ENCODE measurements around the gene PDE4D.
"Not testable (repeated sequence)": the region's sequence is repeated elsewhere in the genome, so short reads cannot be mapped to it uniquely, and the experiment has no call there.

Gene PDE4D

DNA sequence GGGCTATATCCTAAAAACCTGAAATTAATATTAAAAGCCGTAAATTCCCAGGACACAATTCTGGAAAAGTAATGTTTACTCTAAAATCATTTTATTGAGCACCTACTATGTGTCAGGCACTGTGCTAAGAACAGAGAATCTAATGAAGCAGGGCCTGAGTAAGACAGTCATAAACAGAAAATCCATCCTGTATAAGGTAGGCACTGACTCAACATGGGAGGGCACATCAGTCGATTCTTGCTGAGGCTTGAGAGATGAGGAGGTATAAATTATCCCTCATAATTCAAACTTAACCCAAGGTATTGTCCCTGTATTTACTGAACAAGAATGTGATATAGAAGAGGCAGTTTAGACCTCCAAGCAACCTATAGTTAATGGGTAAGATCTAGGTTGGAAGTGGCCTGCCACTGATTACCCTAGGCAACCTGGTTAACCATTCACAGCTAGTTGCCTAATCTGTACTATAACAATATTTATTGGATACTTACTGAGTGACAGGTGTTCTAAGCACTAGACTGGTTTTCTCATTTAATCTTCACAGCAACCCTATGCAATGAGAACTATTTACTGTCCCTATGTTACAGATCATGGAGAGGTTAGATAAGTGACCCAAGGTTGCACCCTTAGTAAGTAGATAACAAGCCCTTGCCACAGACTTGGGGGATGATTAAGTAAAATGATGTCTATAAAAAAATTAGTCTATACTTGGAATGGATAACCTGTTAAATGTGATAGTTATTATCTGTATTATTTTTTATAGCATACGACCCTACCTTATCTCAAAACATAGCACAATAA lies 317.7 kb downstream of the PDE4D start:
- no peak for DNase-seq

DNA sequence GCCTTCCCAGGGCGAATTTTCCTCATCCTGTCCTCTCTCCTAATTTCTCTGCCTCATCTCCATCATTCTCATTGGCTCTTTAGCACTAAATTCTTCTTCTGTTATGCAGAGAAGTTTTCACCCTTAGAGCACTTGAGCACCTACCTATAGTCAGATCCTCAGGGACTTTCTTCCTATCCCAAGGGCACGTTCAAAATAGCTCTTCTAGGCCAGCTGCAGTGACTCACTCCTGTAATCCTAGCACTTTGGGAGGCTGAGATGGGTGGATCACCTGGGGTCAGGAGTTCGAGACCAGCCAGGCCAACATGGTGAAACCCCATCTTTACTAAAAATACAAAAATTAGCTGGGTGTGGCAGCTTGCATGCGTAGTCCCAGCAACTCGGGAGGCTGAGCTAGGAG lies 320.0 kb downstream of the PDE4D start:
- DNase-seq, result not testable (repeated sequence)

DNA sequence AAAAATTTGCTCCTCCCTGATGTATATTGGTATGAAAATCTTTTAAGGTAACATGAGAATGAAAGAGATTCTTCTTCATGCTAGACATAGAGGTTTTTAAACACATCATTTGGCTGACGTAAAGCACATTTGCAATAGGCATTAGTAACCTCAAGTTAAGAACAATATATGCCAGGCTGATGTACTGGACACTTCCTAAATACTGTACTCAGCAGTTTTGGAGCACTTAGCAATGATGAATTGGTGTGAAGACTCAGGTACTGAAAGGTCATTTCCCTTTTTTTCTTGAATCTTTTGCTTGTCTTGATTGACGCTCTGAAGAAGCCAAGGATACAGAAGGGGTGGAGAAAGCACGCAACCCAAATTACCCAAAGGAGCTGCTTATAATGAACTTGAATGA lies 322.5 kb downstream of the PDE4D start:
- no peak for DNase-seq

DNA sequence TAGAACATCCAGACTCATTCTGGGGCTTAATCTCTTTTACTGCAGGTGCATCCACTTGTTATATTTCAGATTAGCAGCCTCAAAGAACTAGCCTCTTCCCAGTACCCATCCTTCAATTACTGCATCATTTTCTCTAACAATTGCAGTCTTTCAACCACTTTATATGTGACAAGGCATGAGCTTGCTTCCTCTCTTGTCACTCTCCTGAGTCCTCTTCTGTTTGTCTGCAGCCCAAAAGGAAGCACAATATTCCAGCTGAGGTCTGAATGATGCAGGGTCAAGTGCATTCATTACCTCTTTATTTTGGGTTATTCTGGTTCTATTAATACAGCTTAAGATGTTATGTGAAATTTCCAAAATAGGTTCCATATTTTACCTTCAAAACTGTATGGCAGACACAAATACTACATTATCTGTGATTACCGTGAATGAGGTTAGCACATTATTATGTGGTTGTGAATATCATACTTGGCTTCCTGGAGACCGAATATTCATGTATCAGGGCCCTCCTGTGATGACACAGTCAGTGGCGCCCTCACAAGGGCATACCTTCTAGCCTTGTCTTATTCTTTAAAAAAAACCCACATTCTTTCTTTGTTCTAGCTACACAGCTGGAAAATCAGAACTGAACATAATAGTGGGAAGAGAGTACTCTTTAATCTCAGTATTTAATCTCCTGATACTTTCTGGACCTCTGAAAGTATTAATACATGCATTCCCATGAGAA lies 323.8 kb downstream of the PDE4D start:
- DNase-seq, result no peak

DNA sequence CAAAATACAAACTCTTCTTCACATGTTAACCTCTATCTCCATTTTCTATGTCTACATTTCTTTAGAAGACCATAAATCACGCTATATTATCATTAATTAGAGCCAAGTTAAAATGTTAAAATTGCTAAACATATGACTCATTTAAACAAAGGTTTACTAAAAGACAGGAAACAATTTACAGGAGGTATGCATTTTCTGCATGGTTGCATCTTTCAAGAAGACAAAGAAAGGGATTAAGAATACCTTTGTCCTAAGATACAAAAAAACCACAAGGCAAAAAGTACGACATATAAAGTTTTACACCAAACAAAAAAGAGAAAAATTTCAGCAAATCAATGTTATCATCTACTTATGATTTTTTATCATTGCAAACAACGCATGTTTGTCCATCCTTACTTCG lies 324.4 kb downstream of the PDE4D start:
- no peak for DNase-seq

DNA sequence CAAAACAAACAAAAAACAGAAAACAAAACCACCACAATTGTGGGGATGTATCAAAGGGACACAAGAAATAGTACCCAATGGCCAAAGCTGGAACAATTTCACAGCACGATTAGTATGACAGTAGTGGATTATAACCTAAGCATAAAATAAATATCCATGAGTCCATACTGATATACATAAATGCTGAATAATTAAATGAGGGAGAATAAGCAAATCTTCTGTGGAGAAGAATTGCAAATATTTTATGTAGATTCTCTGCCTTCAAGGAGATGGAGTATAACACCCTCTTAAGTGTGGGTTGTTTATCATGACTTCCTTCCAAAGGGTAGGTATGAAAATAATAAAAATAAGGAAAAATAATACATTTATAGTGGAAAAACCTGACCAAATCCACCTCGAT lies 325.4 kb downstream of the PDE4D start:
- DNase-seq, result no peak

DNA sequence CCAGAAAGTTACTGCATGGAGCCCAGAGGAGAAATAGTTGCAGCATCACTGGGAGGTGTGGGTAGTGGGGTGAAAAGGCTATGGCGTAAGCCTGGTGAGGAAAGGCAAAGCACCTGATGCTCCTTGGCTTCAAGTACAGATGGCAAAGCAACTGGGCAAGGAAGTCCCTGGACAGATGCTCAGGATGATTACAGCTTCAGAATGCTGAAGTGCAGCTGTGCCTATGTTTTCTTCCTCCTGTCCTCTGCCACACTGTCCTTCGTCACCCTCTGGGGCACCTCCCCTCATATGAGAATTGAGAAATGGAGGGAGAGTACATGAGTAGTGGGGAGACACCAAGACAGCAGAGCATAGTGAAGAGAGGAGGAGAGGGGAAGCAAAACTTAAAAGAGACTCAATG lies 328.0 kb downstream of the PDE4D start:
- no peak for DNase-seq

DNA sequence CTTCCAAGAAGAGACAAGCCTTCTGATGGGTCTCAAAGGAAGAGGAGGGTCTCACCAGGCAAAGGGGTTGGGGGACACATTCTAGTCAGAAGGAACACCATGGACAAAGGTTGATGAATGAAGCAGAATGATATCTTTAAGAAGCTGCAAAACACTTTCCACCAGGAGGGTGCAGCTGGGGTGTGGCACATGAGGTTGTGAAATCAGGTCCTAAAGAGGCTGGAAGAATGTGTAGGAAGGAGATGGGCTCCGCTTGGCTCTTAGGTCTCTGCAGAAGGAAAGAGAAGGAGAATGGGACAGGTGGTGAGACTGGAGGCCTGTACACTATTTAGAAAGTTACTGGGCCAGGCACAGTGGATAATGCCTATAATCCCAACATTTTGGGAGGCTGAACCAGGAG lies 328.6 kb downstream of the PDE4D start:
- DNase-seq, result no peak

DNA sequence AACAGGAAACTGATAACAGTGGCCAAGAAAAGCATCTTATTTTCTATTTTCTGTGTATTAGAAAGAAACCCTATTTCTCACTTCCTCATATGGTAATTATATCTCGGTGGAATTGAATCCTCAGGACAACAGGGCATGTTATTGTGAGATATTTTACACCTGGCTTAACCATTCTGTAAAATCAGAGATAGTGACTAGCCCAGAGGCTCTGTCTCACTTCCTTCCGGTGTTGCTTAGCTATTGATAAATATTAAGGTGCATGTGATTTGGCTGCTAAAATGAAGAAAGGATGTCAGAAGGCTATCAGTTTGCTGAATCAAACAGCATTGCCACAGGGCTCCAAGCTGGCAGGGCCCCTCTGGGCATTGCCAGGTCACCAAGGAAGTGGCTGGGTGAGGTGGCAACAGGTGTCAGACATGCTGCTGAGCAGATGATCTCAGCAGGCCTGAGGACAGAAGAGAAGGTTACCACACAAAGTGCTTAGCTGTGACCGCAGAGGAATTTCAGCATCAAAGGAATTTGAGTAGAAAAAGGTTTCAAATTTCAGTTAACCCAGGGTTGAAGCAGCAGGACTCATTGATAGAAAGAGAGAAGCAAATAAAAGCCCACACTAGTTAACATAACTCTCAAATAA lies 330.7 kb downstream of the PDE4D start:
- no peak for DNase-seq

DNA sequence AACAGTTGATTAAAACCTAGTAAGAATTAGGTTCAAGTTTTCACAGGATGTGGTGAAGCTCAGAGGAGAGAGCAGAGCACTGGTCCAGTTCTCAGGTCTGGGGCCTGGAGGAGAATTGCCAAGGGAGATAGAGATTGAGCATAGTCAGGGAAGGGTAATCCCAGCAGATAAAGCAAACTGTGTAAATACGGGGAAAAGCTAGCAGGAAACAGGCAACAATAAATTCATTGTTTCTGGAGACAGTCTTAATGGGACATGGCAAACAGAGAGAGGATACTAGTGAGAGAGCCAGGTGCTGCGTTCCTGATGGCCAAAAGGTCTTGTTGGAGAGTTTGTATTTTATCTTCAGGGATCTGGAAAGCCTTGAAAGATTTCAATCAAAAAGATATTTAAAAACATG lies 333.0 kb downstream of the PDE4D start:
- DNase-seq, result no peak

DNA sequence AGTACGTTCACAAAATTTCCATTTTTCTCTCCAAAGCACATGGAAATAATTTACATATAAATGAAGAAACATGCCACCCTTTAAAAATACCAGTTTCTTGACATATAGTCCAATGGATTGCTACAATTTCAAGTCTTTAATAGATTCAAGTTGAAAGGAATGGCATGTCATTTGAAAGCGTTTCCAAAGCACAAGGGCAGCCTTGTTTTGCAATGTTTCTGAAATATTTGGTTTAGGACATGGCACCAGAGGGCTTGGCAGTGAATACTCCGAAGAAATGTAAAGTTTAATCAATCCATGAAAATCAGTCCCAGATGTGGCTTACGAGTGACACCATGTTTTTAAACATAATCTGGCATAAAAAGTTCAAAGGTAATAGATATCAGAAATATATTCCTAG lies 333.7 kb downstream of the PDE4D start:
- DNase-seq, result no peak

DNA sequence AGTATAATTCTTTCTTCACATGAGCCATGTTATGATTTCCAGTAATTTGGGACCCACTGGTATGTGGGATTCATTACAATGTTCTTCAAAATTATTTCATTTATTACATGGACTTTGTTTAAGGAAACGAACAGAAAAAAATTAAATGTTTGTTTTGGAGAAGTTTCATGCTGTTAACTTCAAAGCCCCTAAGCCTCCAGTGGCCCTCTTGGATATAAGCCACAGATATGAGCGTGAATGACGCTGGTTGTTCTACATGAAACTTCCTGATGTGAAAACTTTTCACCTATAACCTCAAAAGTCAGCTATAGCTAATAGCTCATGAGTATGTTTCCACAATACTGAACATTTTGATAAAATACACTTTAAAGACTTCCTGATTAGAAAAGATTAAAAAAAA lies 334.2 kb downstream of the PDE4D start:
- DNase-seq, result no peak

DNA sequence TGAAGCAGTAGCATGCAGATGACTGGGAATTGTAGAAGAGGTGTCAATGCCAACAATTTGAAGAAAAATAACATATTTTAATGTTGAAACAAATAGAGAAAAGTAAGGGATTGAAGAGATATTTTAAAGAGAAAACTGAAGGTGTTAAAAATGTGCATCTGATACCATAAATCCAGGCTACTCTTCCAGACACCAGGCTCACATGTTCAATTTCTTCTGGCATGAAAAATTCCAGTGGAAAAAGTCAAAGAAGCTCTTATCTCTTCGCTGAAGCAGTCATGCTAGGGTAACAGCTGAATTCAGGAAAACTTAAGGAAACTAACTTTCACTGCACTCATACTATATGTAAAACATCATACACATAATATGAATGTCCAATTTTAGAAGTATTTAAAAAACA lies 335.0 kb downstream of the PDE4D start:
- DNase-seq, result no peak

DNA sequence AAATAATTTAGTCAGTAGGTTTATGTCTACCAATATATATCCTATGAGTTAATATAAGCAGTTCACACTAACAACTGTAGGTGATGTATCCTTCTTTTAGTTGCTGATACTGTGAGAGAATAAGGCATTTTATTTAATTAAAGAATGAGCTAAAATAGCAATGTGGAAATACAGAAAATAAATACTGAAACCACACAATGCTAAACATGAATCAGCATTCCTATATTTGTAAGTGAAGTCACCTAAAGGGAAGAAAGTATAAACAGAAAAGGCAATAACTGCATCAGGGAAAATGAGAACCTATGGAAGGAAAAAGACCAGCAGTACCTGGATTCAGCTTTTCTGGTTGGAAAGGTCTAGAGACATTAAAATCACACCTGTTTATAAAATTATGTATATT lies 336.0 kb downstream of the PDE4D start:
- DNase-seq, result no peak

DNA sequence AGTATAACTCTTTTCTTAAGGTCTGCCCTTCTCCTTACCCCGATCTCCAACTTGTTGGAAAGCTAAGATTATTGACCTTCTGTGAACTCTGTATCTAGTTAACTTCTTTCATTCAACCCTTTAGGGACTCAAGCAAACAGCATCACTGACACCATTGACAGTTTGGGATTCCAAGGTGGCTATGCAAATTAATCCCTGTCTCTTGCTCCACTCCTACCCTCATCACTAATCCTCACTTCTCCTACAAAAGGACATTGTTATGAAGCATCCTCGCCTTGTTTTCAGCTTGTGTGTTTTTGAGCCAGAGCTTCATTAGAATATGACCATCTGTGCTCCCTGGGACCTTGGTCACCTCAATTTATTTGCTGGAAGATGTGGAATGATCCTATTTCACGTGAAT lies 337.9 kb downstream of the PDE4D start:
- no peak for DNase-seq

DNA sequence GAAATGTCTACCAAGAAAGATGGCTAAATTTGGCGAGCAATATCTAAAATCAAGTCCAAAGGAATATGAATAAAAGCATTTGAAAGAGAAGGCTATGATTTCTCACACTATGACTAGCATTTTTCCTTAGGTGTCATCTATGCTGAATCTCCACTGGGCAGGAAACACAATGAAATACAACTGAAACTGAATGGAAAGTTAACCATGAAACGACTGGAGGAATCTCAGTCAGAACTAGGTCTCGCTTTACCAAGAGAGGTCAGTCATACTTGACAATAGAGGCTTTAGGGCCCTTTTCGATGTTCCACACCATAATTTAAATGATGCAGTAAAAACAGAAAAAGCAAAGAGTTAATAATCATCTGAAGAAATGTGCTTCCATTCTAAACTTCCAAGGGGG lies 339.0 kb downstream of the PDE4D start:
- DNase-seq, result no peak

DNA sequence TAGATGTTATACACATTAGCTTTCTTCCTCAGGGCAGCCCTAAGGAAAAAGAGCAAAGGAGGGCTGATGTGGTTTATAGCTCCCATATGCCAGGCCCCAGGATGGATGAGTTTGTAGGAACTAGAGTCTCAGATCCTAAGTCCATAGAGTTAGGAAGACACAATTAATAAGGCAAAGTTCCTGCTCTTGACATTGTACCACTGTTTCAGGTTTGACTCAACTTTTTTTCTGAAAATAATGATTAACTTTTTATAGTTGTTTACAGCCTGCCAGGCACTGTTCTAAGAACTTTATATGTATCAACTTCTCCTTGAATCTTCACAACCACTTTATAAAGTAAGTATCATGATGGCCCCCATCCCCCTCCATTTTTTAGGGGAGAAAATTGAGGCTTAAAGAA lies 339.5 kb downstream of the PDE4D start:
- DNase-seq, result no peak

DNA sequence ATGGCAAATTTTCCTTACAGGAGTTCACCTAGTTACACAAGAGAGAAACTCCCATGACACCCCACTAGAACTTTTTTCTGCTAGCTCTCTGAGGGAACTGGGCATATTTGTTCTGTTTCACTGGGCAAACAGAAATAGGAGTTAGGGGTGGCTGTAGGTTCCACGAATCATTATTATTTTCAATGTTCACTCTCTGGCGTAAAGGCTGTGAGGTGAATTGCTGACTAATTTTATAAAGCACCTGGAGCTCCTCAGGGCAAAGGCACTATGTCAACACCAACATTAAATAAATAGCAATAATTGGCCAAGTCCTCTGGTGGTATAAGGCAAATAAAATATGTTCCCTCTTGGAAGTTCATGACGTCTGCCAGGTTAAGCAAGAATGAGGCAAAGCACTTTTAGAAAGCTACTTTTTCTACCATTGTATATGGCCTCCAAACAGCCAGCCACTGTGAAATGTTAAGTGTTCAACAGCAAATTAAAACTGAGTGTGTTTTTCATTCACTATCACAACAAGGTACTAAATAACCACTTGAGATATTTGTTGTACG lies 344.6 kb downstream of the PDE4D start:
- no peak for DNase-seq

DNA sequence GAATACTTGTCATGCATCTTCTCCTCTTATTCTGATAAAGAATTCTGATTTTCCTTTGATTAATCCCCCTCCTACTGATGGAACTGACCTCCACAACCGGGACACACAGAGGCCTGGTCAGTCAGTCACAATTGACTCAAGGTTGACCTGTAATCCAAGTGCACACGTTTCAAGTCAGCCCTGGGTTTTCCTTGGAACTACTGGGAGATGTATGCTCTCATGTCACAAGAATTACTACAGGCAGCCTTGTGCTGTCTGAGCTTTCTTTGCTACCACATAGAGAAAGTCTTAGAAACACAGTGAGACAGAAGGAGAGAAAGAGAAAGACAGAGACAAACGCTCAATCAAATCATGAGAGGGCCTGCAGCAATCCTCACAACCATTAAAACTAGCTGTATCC lies 345.8 kb downstream of the PDE4D start:
- DNase-seq, result no peak

DNA sequence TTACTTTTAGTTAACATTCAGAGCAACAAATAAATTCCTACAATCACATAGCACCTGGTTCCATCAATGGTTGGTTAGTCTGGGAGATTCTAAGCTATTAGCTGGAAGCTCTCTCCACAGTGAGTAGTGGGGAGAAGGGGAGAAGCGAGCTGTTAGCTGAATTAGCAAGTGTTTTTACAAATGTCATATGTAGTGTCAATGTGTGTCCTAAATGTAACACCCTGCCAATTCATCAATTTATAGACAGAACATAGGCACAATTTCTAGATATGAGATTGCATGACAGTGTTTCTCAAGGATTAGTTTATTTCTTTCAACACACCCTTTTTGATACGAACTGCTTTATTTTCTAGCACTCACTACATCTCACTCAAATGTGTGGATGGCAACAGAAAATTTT lies 349.0 kb downstream of the PDE4D start:
- DNase-seq, result no peak

DNA sequence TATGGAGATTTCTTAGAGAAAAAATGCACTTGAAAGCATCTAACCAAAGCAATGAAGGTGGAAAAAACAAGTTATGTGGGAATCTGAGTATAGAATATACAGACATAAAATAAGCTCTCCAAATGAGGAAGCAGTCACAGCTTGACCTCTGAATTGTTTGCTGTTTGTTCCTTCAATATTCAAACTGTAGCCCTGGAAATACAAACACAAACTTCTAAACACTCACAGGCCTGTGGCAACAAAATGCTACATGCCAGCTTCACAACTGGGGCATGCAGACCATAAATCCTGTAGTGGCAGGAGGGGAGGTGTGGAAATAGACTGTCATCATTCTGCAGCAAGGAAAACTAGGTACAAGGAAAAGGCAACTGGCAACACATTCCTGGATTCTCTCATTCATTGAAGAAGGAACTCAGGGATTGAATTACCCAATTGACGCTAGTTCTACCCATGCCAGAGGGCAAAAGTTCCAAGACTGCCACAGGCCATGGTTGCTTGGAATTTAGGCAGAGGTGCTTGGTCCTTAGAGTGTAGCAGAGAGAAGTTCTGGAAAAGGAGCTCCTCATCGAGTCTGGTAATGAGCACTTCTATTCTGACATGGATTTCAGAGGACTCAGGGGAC lies 349.6 kb downstream of the PDE4D start:
- DNase-seq, result no peak

DNA sequence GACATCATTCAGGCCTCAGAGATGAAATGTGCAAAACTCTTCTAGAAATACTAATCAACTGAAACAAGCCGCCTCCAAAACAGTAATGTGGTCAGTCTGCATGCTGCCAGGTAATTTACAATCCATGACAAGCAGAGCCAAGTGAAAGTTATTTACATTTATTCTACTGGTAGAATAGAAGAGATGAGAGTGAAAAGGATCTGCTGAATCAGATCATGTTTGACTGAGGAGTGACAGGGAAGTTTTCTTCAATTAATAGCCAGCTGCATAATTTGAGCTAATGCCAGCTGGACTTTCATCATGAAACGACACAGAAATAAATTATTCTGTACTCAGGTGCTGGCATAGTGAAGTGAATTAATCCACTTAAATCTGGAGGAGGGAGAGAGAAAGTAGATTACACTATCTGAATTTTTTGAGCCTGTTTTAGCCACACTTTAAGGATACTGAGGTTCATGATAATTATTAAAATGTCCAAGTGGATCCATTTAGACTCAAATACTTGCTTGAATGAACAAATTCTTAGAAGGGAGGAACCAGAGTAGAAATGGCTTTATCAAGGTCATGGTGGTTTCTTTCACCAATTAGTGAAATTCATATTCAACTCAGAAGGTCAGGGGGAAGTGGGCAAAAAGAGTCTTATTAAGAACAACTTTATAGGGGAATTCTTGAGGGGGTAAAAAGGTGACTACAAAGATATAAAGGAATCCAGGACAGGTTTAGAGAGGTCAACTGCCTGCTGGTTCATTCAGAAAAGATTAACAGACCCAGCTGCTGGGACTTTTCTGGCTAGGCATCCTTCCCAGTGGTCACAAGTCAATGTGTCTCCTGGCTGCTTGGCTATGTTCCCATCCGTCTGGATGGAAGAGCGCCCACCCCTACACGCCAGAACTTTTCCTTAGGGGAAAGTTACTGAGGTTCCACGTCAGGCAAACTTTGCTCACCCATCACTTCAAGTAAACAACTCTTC lies 350.4 kb downstream of the PDE4D start:
- no peak for DNase-seq
